Caco-2 (cell line): Measurements from ENCODE around the gene RNFT1. TPM values are rescaled to one million over a fixed set of nuclear protein-coding genes. Genes with fewer than 3 reads are reported as not detected.
"Not testable (repeated sequence)": the region's sequence is repeated elsewhere in the genome, so short reads cannot be mapped to it uniquely, and the experiment has no call there.

Source experiments
- BruUV-seq: library from RNA; stranded (reverse); fragments of 400-500 nt; replicated peaks from 2 replicates; lab custom pipeline; 2021; lab: Mats Ljungman, UMichigan
- CTCF ChIA-PET: fragments of 300-600 bp; sonication (Branson Sonifier 250); formaldehyde crosslinking; loops from one replicate; lab custom pipeline; 2022; ENCODE audit warnings: antibody characterized with exemption; lab: Charles Lee
- POLR2A ChIA-PET: fragments of 300-600 bp; sonication (Branson Sonifier 250); formaldehyde crosslinking; loops from one replicate; lab custom pipeline; 2022; ENCODE audit warnings: antibody characterized with exemption; lab: Charles Lee
- DNase-seq, 2 experiments: peaks; one replicate each; pipeline versions ENCODE4 v3.0.0 to v3.0.0-alpha.2; 2020 to 2022
- H3K27me3 ChIP-seq: replicated peaks from 2 replicates; pipeline ENCODE4 v1.6.0; 2011; ENCODE audit warnings: low read length; ENCODE audit not compliant: control insufficient read depth, insufficient read depth
- H3K36me3 ChIP-seq: 2 replicates; pipeline ENCODE4 v1.5.1; 2011; ENCODE audit warnings: low read length; ENCODE audit not compliant: control insufficient read depth, insufficient read depth
- H3K4me1 ChIP-seq: fragments of 250-450 bp; sonication (Bioruptor Pico); 2 replicates; pipeline ENCODE4 v1.5.1; 2020; ENCODE audit warnings: mild to moderate bottlenecking
- H3K4me3 ChIP-seq: 2 replicates; pipeline ENCODE4 v1.5.1; 2011; ENCODE audit warnings: low read depth, mild to moderate bottlenecking, control low read depth, low read length
- H3K9me3 ChIP-seq: fragments of 250-450 bp; sonication (Bioruptor Pico); 2 replicates; pipeline ENCODE4 v1.5.1; 2020; ENCODE audit warnings: mild to moderate bottlenecking, moderate library complexity
- H3K27ac Mint-ChIP-seq: one replicate; pipeline ENCODE4 v1.8.0; 2022; ENCODE audit warnings: mixed read lengths; ENCODE audit not compliant: unreplicated experiment
- H3K27me3 Mint-ChIP-seq: one replicate; pipeline ENCODE4 v1.8.0; 2022; ENCODE audit warnings: mixed read lengths; ENCODE audit not compliant: insufficient read depth, unreplicated experiment
- H3K36me3 Mint-ChIP-seq: one replicate; pipeline ENCODE4 v1.8.0; 2022; ENCODE audit warnings: mild to moderate bottlenecking, mixed read lengths; ENCODE audit not compliant: insufficient read depth, unreplicated experiment
- H3K4me1 Mint-ChIP-seq: one replicate; pipeline ENCODE4 v1.8.0; 2022; ENCODE audit warnings: low read depth, mixed read lengths; ENCODE audit not compliant: unreplicated experiment
- H3K4me3 Mint-ChIP-seq: one replicate; pipeline ENCODE4 v1.8.0; 2022; ENCODE audit warnings: mild to moderate bottlenecking, moderate library complexity, mixed read lengths; ENCODE audit not compliant: unreplicated experiment
- H3K9me3 Mint-ChIP-seq: one replicate; pipeline ENCODE4 v1.8.0; 2022; ENCODE audit warnings: mixed read lengths; ENCODE audit not compliant: unreplicated experiment
- CTCF ChIP-seq, 2 experiments: fragments of 200-600 bp in 1 of 2; IDR thresholded peaks; 1 replicate in 1 of 2; 2 replicates in 1 of 2; pipeline versions ENCODE4 v1.5.1 to v1.8.0; 2011 to 2022; ENCODE audit warnings: antibody characterized with exemption in 1 of 2, control low read depth in 1 of 2, inconsistent platforms in 1 of 2, low read depth in 1 of 2, low read length in 1 of 2, mild to moderate bottlenecking in 1 of 2, moderate library complexity in 1 of 2; ENCODE audit not compliant: insufficient read depth in 1 of 2, severe bottlenecking in 1 of 2, unreplicated experiment in 1 of 2
- intact Hi-C: fragments of 100-400 bp; cut with micrococcal nuclease; formaldehyde crosslinking; loops from one replicate; pipeline ENCODE4 v1.10.0; 2022; ENCODE audit not compliant: unreplicated experiment
- total RNA-seq: library from RNA; stranded (reverse); gene quantifications from 2 replicates; pipeline ENCODE4 v1.2.3, GENCODE V29; 2022

Gene RNFT1
- total RNA-seq, 1 experiment from 2014 or later, result 26.3 TPM

DNA sequence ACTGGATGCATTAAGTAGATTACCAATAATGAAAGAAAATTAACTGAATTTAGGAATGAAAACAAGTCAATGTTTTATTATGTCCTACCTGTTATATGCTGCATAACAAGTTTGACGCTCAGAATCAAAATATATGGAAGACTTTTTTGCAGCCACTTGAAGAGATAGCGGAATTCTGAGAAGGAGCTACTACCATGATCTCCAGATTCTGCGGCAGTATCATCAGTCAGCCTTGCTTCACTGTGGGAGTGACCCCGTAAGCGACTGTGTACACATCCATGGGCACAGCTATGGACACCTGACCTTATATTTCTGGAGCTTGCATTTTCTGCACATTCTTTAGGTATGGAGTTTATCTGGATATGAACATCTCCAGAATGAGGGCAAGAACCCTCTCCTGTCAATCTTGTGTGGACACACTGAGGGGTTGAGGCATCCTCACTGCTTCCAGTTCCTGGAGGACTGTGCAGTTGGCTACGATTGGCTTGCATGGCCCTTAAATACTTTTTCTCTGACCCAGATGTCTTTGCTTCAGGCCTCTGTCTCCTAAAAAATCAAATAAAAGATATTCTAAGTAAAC is 1.7 kb downstream of the RNFT1 start:
- intact Hi-C loops, result loop anchor here (5.0 kb wide), 1 partner anchor 74 kb away; no protein-coding TSS in a partner anchor
- Histone ChIP-seq H3K4me1 (peaks cover 11% of the 10 kb centered on the region; the same call in 1 of the 2 replicates), H3K4me3 (no peak overlapping the region), H3K9me3 (no peaks in the 10 kb centered on the region), H3K36me3 (no peaks in the 10 kb centered on the region), H3K27me3 (no peaks in the 10 kb centered on the region)
- TF ChIP-seq CTCF (IDR thresholded peaks at IDR 0.05; ENCODE audit: insufficient read depth in 1 of 2, low read depth in 1 of 2, low read length in 1 of 2, severe bottlenecking in 1 of 2, unreplicated experiment in 1 of 2), result no peak
- no TSS peak for BruUV-seq
- Mint-ChIP-seq H3K9me3 (no peaks in the 10 kb centered on the region), H3K4me1 (peaks cover 6% of the 10 kb centered on the region), H3K27ac (no peak overlapping the region), H3K4me3 (peak overlapping the region; percentile 73), H3K27me3 (no peaks in the 10 kb centered on the region), H3K36me3 (peaks cover 20% of the 10 kb centered on the region)
- CTCF ChIA-PET, result interaction anchor here (1.5 kb wide), 1 partner anchor 49 kb away, joined by 4 read pairs; no protein-coding TSS in a partner anchor
- no peak for DNase-seq
- POLR2A ChIA-PET, result no interaction called here

GRCh38 chr17:59959574-59959973 is 5.0 kb downstream of the RNFT1 start:
- POLR2A ChIA-PET, result interaction anchor here (0.6 kb wide), 1 partner anchor 640 kb away, joined by 3 read pairs; the partner anchor contains the start of gene PPM1D
- H3K27me3 ChIP-seq, H3K4me3 Mint-ChIP-seq, H3K27me3 Mint-ChIP-seq, H3K36me3 ChIP-seq, H3K9me3 ChIP-seq, H3K4me1 Mint-ChIP-seq, H3K4me3 ChIP-seq, intact Hi-C loops, H3K27ac Mint-ChIP-seq, H3K4me1 ChIP-seq, CTCF ChIA-PET, BruUV-seq, H3K9me3 Mint-ChIP-seq, DNase-seq: not testable (repeated sequence)
- peaks cover 25% of the 10 kb centered on the region for H3K36me3 Mint-ChIP-seq

- no peak overlapping the region for H3K4me3 Mint-ChIP-seq
- intact Hi-C loops, result no loop called here
- CTCF ChIA-PET, result no interaction called here
Observed at GRCh38 chr17:59954856-59955255, 9.7 kb downstream of the RNFT1 start.

More at GRCh38 chr17:59954856-59955255, 9.7 kb downstream of the RNFT1 start:
- H3K27ac Mint-ChIP-seq, result no peak overlapping the region
- no peaks in the 10 kb centered on the region for H3K4me1 Mint-ChIP-seq
- Histone ChIP-seq H3K9me3 (no peaks in the 10 kb centered on the region), H3K4me3 (no peak overlapping the region), H3K27me3 (no peaks in the 10 kb centered on the region), H3K36me3 (no peaks in the 10 kb centered on the region), H3K4me1 (no peaks in the 10 kb centered on the region)
- no peak for DNase-seq
- no peaks in the 10 kb centered on the region for H3K27me3 Mint-ChIP-seq
- POLR2A ChIA-PET, result no interaction called here
- no peak for TF ChIP-seq CTCF (IDR thresholded peaks at IDR 0.05; ENCODE audit: insufficient read depth in 1 of 2, low read depth in 1 of 2, low read length in 1 of 2, severe bottlenecking in 1 of 2, unreplicated experiment in 1 of 2)
- BruUV-seq, result no TSS peak
- H3K9me3 Mint-ChIP-seq, result no peaks in the 10 kb centered on the region
- H3K36me3 Mint-ChIP-seq, result peaks cover 38% of the 10 kb centered on the region
